A204.1 (cell line): ENCODE data around the gene SLC5A4.

Experiments used
- FAIRE-seq: peaks from 2 replicates; lab custom pipeline; 2012; peaks lifted over from hg19 to GRCh38; lab: Jason Lieb, UNC

The SLC5A4 gene

DNA sequence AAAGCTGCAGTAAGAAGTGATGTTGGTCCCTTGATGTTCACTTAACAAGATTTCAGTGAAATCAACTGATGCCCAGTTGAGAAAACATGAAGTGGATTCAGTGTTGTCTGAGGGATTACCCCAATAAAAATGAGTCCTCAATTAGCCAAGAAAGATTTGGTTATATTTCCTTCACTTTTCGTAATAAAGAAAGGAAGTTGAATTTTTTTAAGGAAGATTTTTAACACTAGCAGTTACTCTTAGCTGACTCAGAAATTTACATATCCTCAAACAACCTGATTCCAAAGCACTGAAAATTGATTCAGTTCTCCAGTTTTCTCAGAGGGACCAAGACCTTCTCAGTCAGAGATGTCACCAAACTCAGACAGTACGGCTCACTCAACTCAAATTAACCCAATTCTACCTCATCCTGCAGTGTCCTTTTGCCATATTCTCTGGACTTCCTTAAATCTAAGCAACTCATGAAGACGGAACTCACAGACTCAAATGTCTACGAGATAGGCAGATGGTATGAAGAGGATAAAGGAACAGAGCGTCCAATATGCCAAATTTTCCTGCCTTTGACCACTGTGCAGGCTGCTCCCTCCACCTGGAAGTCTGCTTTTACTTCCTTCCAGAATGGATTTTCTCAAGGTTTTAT, 22.8 kb downstream of the SLC5A4 start:
- FAIRE-seq, result no peak

- FAIRE-seq, result no peak
These were observed 28.6 kb downstream of the SLC5A4 start for GRCh38 chr22:32226326-32227104.

GRCh38 chr22:32222991-32223390, 32.2 kb downstream of the SLC5A4 start:
- FAIRE-seq, result no peak

DNA sequence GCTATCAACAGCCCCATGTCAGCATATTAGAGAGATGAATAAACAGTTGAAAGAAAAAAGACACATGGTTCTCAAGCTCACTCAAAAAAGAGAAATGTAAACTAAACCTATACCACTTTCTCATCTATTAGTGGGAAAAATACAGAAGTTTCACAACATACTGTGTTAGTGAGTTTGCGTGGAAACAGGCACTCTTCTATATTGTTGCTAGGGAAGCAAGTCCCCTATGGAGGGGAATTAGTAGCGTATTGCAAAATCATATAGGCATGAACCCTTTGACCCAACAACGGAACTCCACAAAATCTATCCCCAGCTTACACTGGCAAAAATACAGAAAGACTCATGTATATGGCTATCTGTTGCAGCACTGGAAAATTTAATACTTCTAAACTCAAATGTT, 36.1 kb downstream of the SLC5A4 start:
- FAIRE-seq, result no peak

DNA sequence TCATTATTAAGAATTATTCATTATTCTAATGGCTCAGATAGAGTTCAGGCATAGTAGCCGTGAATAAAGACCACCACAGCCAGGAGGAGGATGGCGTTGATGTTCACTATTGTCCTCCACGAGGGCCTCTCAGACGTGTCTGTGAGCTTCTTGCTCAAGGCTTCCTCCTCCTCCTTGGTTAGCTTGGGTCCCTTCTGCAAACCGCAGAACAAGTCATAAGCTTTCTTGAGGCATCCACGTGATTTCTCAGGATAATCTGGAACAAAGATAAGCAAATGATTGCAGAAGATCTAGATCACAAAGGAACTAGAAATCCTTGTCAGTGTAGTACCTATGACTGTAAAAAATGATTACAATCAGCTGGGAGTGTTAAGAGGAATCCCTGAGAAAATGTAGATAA, 36.7 kb downstream of the SLC5A4 start:
- FAIRE-seq, result no peak

- no peak for FAIRE-seq
These were observed 37.7 kb downstream of the SLC5A4 start for GRCh38 chr22:32217465-32217864.

- no peak for FAIRE-seq
These were observed 38.2 kb downstream of the SLC5A4 start for GRCh38 chr22:32216911-32217310.

GRCh38 chr22:32211011-32211410, 44.1 kb downstream of the SLC5A4 start:
- no peak for FAIRE-seq

GRCh38 chr22:32208681-32209080, 46.5 kb downstream of the SLC5A4 start:
- no peak for FAIRE-seq

- no peak for FAIRE-seq
These were observed 47.1 kb downstream of the SLC5A4 start for GRCh38 chr22:32207971-32208480.

DNA sequence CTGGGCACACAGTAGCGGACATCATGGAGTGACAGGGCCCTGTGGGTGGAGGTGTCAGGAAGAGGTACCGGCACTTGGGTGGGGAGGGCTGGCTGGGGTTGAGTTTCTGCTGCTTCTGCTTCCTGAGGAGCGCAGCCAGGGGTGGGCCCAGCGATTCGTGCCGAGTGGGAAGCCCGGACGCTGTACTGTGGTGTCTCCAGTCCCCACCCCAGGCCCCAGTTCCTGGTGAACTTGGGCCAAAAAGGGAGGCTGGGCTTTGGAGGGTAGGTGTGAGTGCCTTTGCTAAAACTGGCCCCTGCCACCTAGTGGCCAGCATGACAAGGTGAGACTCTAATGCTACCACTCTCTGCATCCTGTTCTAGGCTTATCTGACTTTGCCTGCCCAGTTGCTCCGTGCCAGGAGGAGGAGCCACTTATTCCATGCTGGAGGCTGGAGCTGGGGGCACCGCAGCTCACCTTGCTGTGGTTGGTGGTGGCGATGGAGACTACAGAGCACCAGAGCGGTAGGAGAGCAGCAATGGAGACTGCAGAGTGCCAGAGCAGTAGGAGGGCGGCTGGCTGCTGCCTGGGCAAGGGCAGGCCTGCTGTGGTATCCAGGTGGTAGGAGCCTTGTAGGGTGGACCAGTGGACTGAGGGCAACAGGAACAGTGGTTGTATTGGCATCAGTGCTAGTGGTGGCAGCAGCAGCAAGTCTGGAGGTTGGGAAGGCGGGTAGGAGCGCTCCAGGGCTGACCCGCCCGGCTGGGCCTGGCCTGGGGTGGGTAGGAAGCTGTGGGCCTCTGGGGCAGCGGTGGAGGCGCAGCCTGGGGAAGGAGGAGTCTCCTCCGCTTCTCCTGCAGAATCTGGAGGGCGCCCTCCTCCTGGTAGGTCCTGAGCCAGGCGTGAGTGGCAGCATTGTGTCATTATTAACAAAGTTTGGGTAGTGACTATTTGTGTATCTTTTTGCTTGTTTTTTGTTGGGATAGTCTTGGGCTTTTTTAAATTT, 48.1 kb downstream of the SLC5A4 start:
- FAIRE-seq, result no peak

DNA sequence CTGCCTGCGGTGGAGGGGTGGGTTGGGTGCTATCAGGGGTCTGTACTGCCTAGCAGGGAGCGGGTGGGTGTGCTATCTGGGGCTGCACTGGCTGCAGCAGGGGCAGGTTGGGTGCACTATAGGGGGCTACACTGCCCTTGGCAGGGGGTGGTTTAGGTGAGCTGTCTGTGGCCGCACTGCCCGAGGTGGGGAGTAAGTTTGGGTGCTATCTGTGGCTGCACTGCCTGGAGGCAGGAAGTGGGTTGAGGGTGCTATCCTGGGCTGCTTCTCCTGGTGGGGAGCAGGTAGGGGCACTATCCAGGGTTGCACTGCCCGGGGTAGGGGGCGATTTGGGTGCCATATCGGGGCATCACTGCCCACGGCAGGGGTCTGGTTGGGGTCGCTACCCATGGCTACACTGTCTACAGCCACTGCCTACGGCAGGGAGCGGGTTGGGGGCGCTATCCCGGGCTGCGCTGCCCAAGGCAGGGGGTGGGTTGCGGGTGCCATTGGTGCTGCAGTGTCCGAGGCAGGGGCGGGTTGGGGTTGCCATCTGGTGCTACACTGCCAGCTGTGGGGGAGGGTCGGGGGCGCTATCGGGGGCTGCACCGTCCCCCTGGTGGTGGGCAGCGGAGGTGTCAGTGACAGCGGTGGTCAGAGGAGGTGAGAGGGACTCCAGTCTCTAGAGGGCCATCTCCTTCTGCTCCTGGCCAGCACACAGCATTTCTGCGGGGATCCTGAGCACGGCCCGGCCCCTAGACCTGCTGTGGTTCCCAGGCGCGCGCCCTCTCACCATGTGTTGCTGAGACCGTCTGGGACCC, 49.0 kb downstream of the SLC5A4 start:
- FAIRE-seq, result no peak

DNA sequence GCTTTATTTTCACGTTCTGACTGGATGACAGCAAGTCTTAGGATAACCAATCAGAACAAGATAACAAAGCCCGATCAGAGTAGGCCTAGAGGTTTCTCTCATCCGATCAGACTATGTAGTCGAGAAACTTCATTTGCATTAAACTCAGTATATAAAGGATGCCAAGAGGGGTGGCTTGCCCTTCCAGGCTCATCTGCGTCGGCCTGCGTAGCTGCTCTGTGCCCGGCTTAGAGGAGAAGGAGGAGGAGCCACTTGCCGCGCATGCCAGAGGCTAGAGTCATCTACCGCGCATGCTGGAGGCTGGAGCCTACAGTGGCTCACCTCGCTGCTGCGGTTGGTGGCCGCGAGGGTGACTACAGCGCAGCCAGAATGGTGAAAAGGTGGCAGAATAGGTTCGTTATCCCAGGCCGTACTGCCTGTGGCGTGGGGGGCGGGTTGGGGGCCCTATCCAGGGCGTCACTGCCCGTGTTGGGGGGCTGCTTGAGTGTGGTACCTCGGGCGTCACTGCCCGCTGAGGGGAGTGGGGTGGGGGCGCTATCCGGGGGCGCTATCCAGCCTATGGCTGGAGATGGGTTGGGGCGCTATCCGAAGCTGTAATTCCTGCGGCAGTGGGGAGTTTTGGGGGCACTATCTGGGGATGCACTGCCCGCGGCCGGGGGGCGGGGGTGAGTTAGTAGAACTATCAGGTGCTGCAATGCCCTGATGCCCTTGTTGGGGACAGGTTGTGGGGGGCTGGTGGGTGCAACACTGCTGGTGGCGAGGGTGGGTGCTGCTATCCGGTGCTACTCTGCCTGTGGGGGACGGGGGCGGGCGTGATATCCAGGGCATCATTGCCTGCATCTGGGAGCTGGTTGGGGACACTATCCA, 50.1 kb downstream of the SLC5A4 start, which contains the start of gene RFPL2:
TSS of gene RFPL2 (minus strand) at position 218 of the 867 bp plus-strand sequence. CDS start 2,622 bp downstream, outside the sequence.
- peak; percentile 78 for FAIRE-seq

GRCh38 chr22:32204040-32204855, 50.9 kb downstream of the SLC5A4 start:
- no peak for FAIRE-seq

GRCh38 chr22:32203181-32204039, 51.7 kb downstream of the SLC5A4 start:
- no peak for FAIRE-seq

DNA sequence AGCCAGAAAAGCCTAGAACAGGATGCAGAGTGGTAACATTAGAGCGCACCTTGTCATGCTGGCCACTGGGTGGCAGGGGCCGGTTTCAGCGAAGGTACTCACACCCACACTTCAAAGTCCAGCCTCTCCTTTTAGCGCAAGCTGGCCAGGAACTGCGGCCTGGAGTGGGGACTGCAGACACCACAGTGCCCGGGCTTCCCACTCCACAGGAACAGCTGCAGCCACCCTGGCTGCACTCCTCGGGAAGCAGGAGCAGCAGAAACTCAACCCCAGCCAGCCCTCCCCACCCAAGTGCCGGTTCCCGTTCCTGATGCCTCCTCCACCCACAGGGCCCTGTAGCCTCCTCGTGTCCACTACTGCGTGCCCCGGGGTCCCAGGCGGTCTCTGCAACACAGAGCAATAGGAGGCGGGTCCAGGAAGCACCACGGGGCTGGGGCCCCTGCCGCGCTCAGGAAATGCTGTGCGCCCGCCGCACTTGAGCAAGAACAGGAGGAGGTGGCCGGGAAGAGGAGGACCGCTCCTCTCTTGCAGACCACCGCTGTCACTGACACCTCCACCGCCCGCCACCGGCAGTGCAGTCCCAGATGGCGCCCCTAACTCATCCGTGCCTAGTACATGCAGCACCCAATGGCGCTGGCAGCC, 52.5 kb downstream of the SLC5A4 start:
- no peak for FAIRE-seq

GRCh38 chr22:32202161-32202538, 53.0 kb downstream of the SLC5A4 start:
- no peak for FAIRE-seq

DNA sequence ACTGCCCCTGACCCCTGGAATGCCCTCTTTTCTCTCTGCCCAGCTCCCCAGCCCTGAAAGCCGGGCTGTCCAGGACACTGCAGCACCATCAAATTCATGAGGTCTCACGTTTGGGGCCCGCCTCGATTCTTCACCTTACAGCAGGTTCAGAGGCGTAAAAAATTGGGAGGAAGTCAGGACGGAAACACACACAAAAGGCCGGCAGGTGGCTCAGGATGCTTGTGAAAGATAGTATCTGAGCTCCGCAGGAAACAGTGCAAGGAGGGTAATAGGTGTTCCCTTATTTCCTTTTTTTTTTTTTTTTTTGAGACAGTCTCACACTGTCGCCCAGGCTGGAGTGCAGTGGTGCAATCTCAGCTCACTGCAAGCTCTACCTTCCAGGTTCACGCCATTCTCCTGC, 54.4 kb downstream of the SLC5A4 start:
- no peak for FAIRE-seq
